HL-60 (cell line): Measurements from ENCODE around the gene OTUB1.
A peak's percentile ranks its signal among the peaks of the same experiment; 100 is the strongest.

Experiments used
- DNase-seq, 2 experiments: peaks; one replicate each; pipeline ENCODE4 v3.0.0-alpha.2; 2010 to 2020; ENCODE audit warnings: low read depth in 1 of 2, low spot score in 1 of 2
- H3K27ac ChIP-seq: fragments of 250-450 bp; sonication (Bioruptor Pico); replicated peaks from 2 replicates; pipeline ENCODE4 v1.5.1; 2020; ENCODE audit warnings: mild to moderate bottlenecking, moderate library complexity
- H3K27me3 ChIP-seq: fragments of 250-450 bp; sonication (Bioruptor Pico); 2 replicates; pipeline ENCODE4 v1.5.1; 2021; ENCODE audit warnings: mild to moderate bottlenecking, moderate library complexity; ENCODE audit not compliant: insufficient read depth, poor library complexity, severe bottlenecking
- H3K4me3 ChIP-seq: replicated peaks from 2 replicates; pipeline ENCODE4 v1.5.1; 2011; ENCODE audit warnings: mild to moderate bottlenecking, control low read depth, low read length; ENCODE audit not compliant: insufficient read depth
- CTCF ChIP-seq: IDR thresholded peaks from one replicate; pipeline ENCODE4 v1.5.1; 2011; ENCODE audit warnings: low read length, control low read depth, inconsistent platforms; ENCODE audit not compliant: insufficient read depth
- GABPA ChIP-seq: IDR thresholded peaks from 2 replicates; pipeline ENCODE4 v1.6.1; 2012; ENCODE audit warnings: low read depth
- POLR2AphosphoS5 ChIP-seq: IDR thresholded peaks from 2 replicates; pipeline ENCODE4 v1.6.1; 2012; ENCODE audit warnings: low read depth
- REST ChIP-seq: IDR thresholded peaks from 2 replicates; pipeline ENCODE4 v1.6.1; 2012; ENCODE audit warnings: low read depth; ENCODE audit not compliant: insufficient replicate concordance
- SPI1 ChIP-seq: IDR thresholded peaks from 2 replicates; pipeline ENCODE4 v1.6.1; 2012; ENCODE audit warnings: low read depth, mild to moderate bottlenecking, borderline replicate concordance
- long read RNA-seq: library from polyadenylated mRNA; unstranded; transcript quantifications from one replicate; pipeline ENCODE4 v2.0.0, GENCODE V29; 2020

OTUB1 gene
- long read RNA-seq, transcript OTUB1-209 (7 exons, 1,729 nt): major isoform, 169 of 204 reads
- long read RNA-seq, transcript OTUB1-201 (6 exons, 2,493 nt): minor isoform, 27 of 204 reads
- long read RNA-seq, partial matches to known transcripts: 2 of 204 reads
- long read RNA-seq, other reads (novel, unspliced or antisense): 5 of 204 reads

- Histone ChIP-seq H3K27ac (peak within 1 kb of the TSS; percentile 86), H3K27me3 (no peaks in the 10 kb centered on the region), H3K4me3 (peak within 1 kb of the TSS; percentile 98)
- peak; percentile 90 to 93 for DNase-seq
- TF ChIP-seq POLR2AphosphoS5 (peak; percentile 71), CTCF (no peak), REST (peak; percentile 69), GABPA (peak; percentile 78)
Observed at GRCh38 chr11:63986156-63986931, at the start of gene OTUB1. Gene OTUB1 (plus strand): TSS chr11:63986438. CDS start chr11:63986457, 19 bp downstream.

GRCh38 chr11:63937713-63938478, 48.3 kb upstream of the OTUB1 start:
- peak in 1 of 2 experiments; percentile 24 for DNase-seq

More at GRCh38 chr11:63937713-63938478, 48.3 kb upstream of the OTUB1 start:
- H3K4me3 ChIP-seq: peak overlapping the region; percentile 84
- peak overlapping the region; percentile 63 for H3K27ac ChIP-seq
- TF ChIP-seq REST (no peak), POLR2AphosphoS5 (0 out of 2 replicates have a peak, but pooled peaks have one; percentile 26), GABPA (no peak), CTCF (no peak), SPI1 (no peak)
- no peaks in the 10 kb centered on the region for H3K27me3 ChIP-seq
